ENCODE measurements around the gene CSNK1G3.

- TF ChIP-seq GATA2 (IDR thresholded peaks at IDR 0.05; ENCODE audit: low read depth, low read length) (no peak), GATA3 (IDR thresholded peaks at IDR 0.05; ENCODE audit: low read depth, low read length) (no peak)
Observed at GRCh38 chr5:123545506-123545905, 33.5 kb downstream of the CSNK1G3 start.

All from SH-SY5Y (cell line).